Astrocyte (in vitro differentiated cells and primary cell): ENCODE measurements around the gene CNTNAP4. TPM values are rescaled to one million over a fixed set of nuclear protein-coding genes. Genes with fewer than 3 reads are reported as not detected.

Source experiments
- DNase-seq: peaks from one replicate; pipeline ENCODE4 v3.0.0-alpha.2; 2010; ENCODE audit warnings: low read depth
- FAIRE-seq: peaks from 2 replicates; lab custom pipeline; 2011; peaks lifted over from hg19 to GRCh38; lab: Jason Lieb, UNC
- H2AFZ ChIP-seq: 2 replicates; pipeline ENCODE4 v1.6.0; 2012; ENCODE audit warnings: low read depth, low read length, inconsistent platforms
- H3K27ac ChIP-seq: 2 replicates; pipeline ENCODE4 v1.5.1; 2011; ENCODE audit warnings: low read depth, low read length, inconsistent platforms
- H3K27me3 ChIP-seq: 2 replicates; pipeline ENCODE4 v1.6.0; 2011; ENCODE audit warnings: low read length, inconsistent platforms; ENCODE audit not compliant: insufficient read depth
- H3K36me3 ChIP-seq: 2 replicates; pipeline ENCODE4 v1.5.1; 2011; ENCODE audit warnings: low read length, inconsistent platforms; ENCODE audit not compliant: insufficient read depth
- H3K4me1 ChIP-seq: 2 replicates; pipeline ENCODE4 v1.5.1; 2011; ENCODE audit warnings: low read length, inconsistent platforms; ENCODE audit not compliant: insufficient read depth
- H3K4me2 ChIP-seq: 2 replicates; pipeline ENCODE4 v1.6.0; 2012; ENCODE audit warnings: low read length, inconsistent platforms
- H3K4me3 ChIP-seq: 2 replicates; pipeline ENCODE4 v1.5.1; 2011; ENCODE audit warnings: low read depth, mild to moderate bottlenecking, low read length, inconsistent platforms; ENCODE audit not compliant: insufficient read depth
- H3K79me2 ChIP-seq: 2 replicates; pipeline ENCODE4 v1.6.0; 2012; ENCODE audit warnings: mild to moderate bottlenecking, low read length, inconsistent platforms; ENCODE audit not compliant: insufficient read depth
- H3K9ac ChIP-seq: 2 replicates; pipeline ENCODE4 v1.6.0; 2012; ENCODE audit warnings: mild to moderate bottlenecking, low read length, inconsistent platforms
- H3K9me3 ChIP-seq: 2 replicates; pipeline ENCODE4 v1.5.1; 2012; ENCODE audit warnings: low read depth, mild to moderate bottlenecking, low read length, inconsistent platforms; ENCODE audit not compliant: insufficient read depth
- H4K20me1 ChIP-seq: 2 replicates; pipeline ENCODE4 v1.6.0; 2012; ENCODE audit warnings: low read length, inconsistent platforms; ENCODE audit not compliant: insufficient read depth
- H3K27ac Mint-ChIP-seq: one replicate; pipeline ENCODE4 v1.8.0; 2021; ENCODE audit warnings: mild to moderate bottlenecking, mixed read lengths; ENCODE audit not compliant: unreplicated experiment
- H3K27me3 Mint-ChIP-seq: one replicate; pipeline ENCODE4 v1.8.0; 2021; ENCODE audit warnings: low read depth, mixed read lengths; ENCODE audit not compliant: unreplicated experiment
- H3K36me3 Mint-ChIP-seq: one replicate; pipeline ENCODE4 v1.8.0; 2021; ENCODE audit warnings: low read depth, mixed read lengths; ENCODE audit not compliant: unreplicated experiment
- H3K4me1 Mint-ChIP-seq: one replicate; pipeline ENCODE4 v1.8.0; 2021; ENCODE audit warnings: low read depth, mixed read lengths; ENCODE audit not compliant: unreplicated experiment
- H3K4me3 Mint-ChIP-seq: one replicate; pipeline ENCODE4 v1.8.0; 2021; ENCODE audit warnings: mild to moderate bottlenecking, moderate library complexity, mixed read lengths; ENCODE audit not compliant: unreplicated experiment
- H3K9me3 Mint-ChIP-seq: one replicate; pipeline ENCODE4 v1.8.0; 2021; ENCODE audit warnings: mild to moderate bottlenecking, mixed read lengths; ENCODE audit not compliant: unreplicated experiment
- CTCF ChIP-seq: IDR thresholded peaks from 2 replicates; pipeline ENCODE4 v1.5.1; 2011; ENCODE audit warnings: low read depth, mild to moderate bottlenecking, inconsistent platforms, low read length, moderate library complexity; ENCODE audit not compliant: insufficient read depth
- EZH2 ChIP-seq: IDR thresholded peaks from 2 replicates; pipeline ENCODE4 v1.6.1; 2012; ENCODE audit warnings: mild to moderate bottlenecking, low read length, inconsistent platforms; ENCODE audit not compliant: insufficient read depth
- total RNA-seq: library from RNA; stranded (reverse); gene quantifications from 2 replicates; pipeline ENCODE4 v1.2.1, GENCODE V29; 2021

CNTNAP4 gene
- total RNA-seq, 1 donor from 2014 or later: not detected

- Histone ChIP-seq H3K27ac (no peak overlapping the region), H3K4me1 (no peaks in the 10 kb centered on the region), H2AFZ (no peak overlapping the region), H3K79me2 (no peaks in the 10 kb centered on the region), H3K4me2 (no peak overlapping the region), H4K20me1 (no peaks in the 10 kb centered on the region), H3K9ac (no peak overlapping the region), H3K27me3 (no peaks in the 10 kb centered on the region), H3K9me3 (no peaks in the 10 kb centered on the region), H3K36me3 (no peaks in the 10 kb centered on the region), H3K4me3 (no peak overlapping the region)
- Mint-ChIP-seq H3K36me3 (no peaks in the 10 kb centered on the region), H3K27ac (no peak overlapping the region), H3K4me3 (no peak overlapping the region), H3K9me3 (no peaks in the 10 kb centered on the region), H3K4me1 (no peaks in the 10 kb centered on the region), H3K27me3 (no peaks in the 10 kb centered on the region)
- TF ChIP-seq EZH2 (no peak), CTCF (no peak)
- DNase-seq: no peak
- FAIRE-seq: no peak
These were observed 42.2 kb upstream of the CNTNAP4 start for GRCh38 chr16:76235025-76235424.

GRCh38 chr16:76235426-76235825 is 41.8 kb upstream of the CNTNAP4 start:
- H3K36me3 Mint-ChIP-seq: no peaks in the 10 kb centered on the region
- H3K27me3 Mint-ChIP-seq: no peaks in the 10 kb centered on the region
- no peak overlapping the region for H3K27ac Mint-ChIP-seq
- H4K20me1 ChIP-seq: no peaks in the 10 kb centered on the region
- H3K4me3 ChIP-seq: no peak overlapping the region
- H3K79me2 ChIP-seq: no peaks in the 10 kb centered on the region
- no peak overlapping the region for H2AFZ ChIP-seq
- no peaks in the 10 kb centered on the region for H3K36me3 ChIP-seq
- no peaks in the 10 kb centered on the region for H3K9me3 ChIP-seq
- no peaks in the 10 kb centered on the region for H3K4me1 Mint-ChIP-seq
- TF ChIP-seq CTCF: no peak
- no peak for TF ChIP-seq EZH2
- FAIRE-seq: no peak
- H3K27me3 ChIP-seq: no peaks in the 10 kb centered on the region
- DNase-seq: no peak
- no peak overlapping the region for H3K27ac ChIP-seq
- H3K9me3 Mint-ChIP-seq: no peaks in the 10 kb centered on the region
- no peaks in the 10 kb centered on the region for H3K4me1 ChIP-seq
- H3K4me2 ChIP-seq: no peak overlapping the region
- H3K9ac ChIP-seq: no peak overlapping the region
- H3K4me3 Mint-ChIP-seq: no peak overlapping the region

- no peaks in the 10 kb centered on the region for H3K79me2 ChIP-seq
- no peak overlapping the region for H3K4me2 ChIP-seq
- no peak for DNase-seq
- H2AFZ ChIP-seq: no peak overlapping the region
- Mint-ChIP-seq H3K4me3 (no peak overlapping the region), H3K27me3 (no peaks in the 10 kb centered on the region), H3K27ac (no peak overlapping the region), H3K9me3 (no peaks in the 10 kb centered on the region), H3K36me3 (no peaks in the 10 kb centered on the region), H3K4me1 (no peaks in the 10 kb centered on the region)
- H3K27ac ChIP-seq: no peak overlapping the region
- no peak overlapping the region for H3K9ac ChIP-seq
- no peaks in the 10 kb centered on the region for H3K4me1 ChIP-seq
- TF ChIP-seq CTCF: no peak
- no peak for TF ChIP-seq EZH2
- no peak overlapping the region for H3K4me3 ChIP-seq
- H3K9me3 ChIP-seq: no peaks in the 10 kb centered on the region
- no peaks in the 10 kb centered on the region for H3K27me3 ChIP-seq
- H4K20me1 ChIP-seq: no peaks in the 10 kb centered on the region
- FAIRE-seq: no peak
- no peaks in the 10 kb centered on the region for H3K36me3 ChIP-seq
These were observed 39.7 kb upstream of the CNTNAP4 start for GRCh38 chr16:76237471-76237870.
